SK-N-SH (cell line): ENCODE measurements around the gene PPEF2. TPM values are rescaled to one million over a fixed set of nuclear protein-coding genes. Genes with fewer than 3 reads are reported as not detected.

Experiments used
- CTCF ChIA-PET: fragments of 300-600, 350-600 bp; formaldehyde crosslinking; extraction: SDS; loops from one replicate; lab custom pipeline; 2021; lab: Yijun Ruan, JAX
- POLR2A ChIA-PET: fragments of 350-600 bp; sonication (Branson Sonifier 250); formaldehyde crosslinking; extraction: SDS; loops from one replicate; lab custom pipeline; 2020; ENCODE audit warnings: antibody characterized with exemption, inconsistent platforms; lab: Yijun Ruan, JAX
- DNase-seq: peaks from one replicate; pipeline ENCODE4 v3.0.0; 2012
- H2AFZ ChIP-seq: fragments of 200-600 bp; sonication (generic); 2 replicates; pipeline ENCODE4 v1.8.1; 2016; ENCODE audit warnings: antibody characterized with exemption, mild to moderate bottlenecking, low read depth
- H3F3A ChIP-seq: fragments of 200-600 bp; sonication (generic); replicated peaks from 2 replicates; pipeline ENCODE3; 2016; ENCODE audit warnings: antibody characterized with exemption, mild to moderate bottlenecking; ENCODE audit not compliant: insufficient read depth
- H3K27ac ChIP-seq, 2 experiments: fragments of 200-500 bp in 1 of 2; fragments of 200-600 bp in 1 of 2; sonication (Bioruptor generic) in 1 of 2; sonication (generic), shearing (Covaris generic) in 1 of 2; 2 replicates each; pipeline versions ENCODE4 v1.5.1 to v1.6.1; 2014 to 2016; ENCODE audit warnings: low read depth in 2 of 2, inconsistent platforms in 1 of 2, low read length in 1 of 2, mild to moderate bottlenecking in 1 of 2, mixed read lengths in 1 of 2
- H3K27me3 ChIP-seq: fragments of 200-600 bp; sonication (generic), shearing (Covaris generic); 2 replicates; pipeline ENCODE4 v1.6.1; 2016; ENCODE audit warnings: mixed run types; ENCODE audit not compliant: insufficient read depth
- H3K36me3 ChIP-seq, 2 experiments: fragments of 200-500 bp in 1 of 2; fragments of 200-600 bp in 1 of 2; sonication (Bioruptor generic) in 1 of 2; sonication (generic) in 1 of 2; replicated peaks in 1 of 2; 2 replicates each; pipeline versions ENCODE3 to v1.5.1; 2014 to 2016; ENCODE audit warnings: low read length in 1 of 2, mild to moderate bottlenecking in 1 of 2; ENCODE audit not compliant: insufficient read depth in 2 of 2, control insufficient read depth in 1 of 2
- H3K4me1 ChIP-seq, 2 experiments: fragments of 200-500 bp in 1 of 2; fragments of 200-600 bp in 1 of 2; sonication (Bioruptor generic) in 1 of 2; sonication (generic), shearing (Covaris generic) in 1 of 2; 2 replicates each; pipeline versions ENCODE4 v1.5.1 to v1.6.1; 2014 to 2016; ENCODE audit warnings: low read depth in 1 of 2, low read length in 1 of 2, mixed run types in 1 of 2; ENCODE audit not compliant: insufficient read depth in 2 of 2, control insufficient read depth in 1 of 2
- H3K4me2 ChIP-seq: fragments of 200-600 bp; sonication (generic), shearing (Covaris generic); 2 replicates; pipeline ENCODE4 v1.6.1; 2017; ENCODE audit warnings: mixed run types
- H3K4me3 ChIP-seq, 2 experiments: fragments of 200-500 bp in 1 of 2; fragments of 200-600 bp in 1 of 2; sonication (Bioruptor generic) in 1 of 2; sonication (generic), shearing (Covaris generic) in 1 of 2; 2 replicates each; pipeline versions ENCODE4 v1.5.1 to v1.8.1; 2014 to 2016; ENCODE audit warnings: low read depth in 2 of 2, inconsistent platforms in 1 of 2, low read length in 1 of 2, mild to moderate bottlenecking in 1 of 2, mixed read lengths in 1 of 2, moderate library complexity in 1 of 2
- H3K79me2 ChIP-seq: fragments of 200-600 bp; sonication (generic); 2 replicates; pipeline ENCODE4 v1.8.1; 2017; ENCODE audit warnings: mild to moderate bottlenecking; ENCODE audit not compliant: insufficient read depth
- H3K9ac ChIP-seq: fragments of 200-600 bp; sonication (generic); 2 replicates; pipeline ENCODE4 v1.6.1; 2017; ENCODE audit warnings: mixed run types
- H3K9me2 ChIP-seq: fragments of 200-600 bp; sonication (generic); 2 replicates; pipeline ENCODE4 v1.6.1; 2017; ENCODE audit warnings: mixed run types
- H3K9me3 ChIP-seq: fragments of 200-600 bp; sonication (generic); 2 replicates; pipeline ENCODE4 v1.6.1; 2017; ENCODE audit warnings: mixed run types, mild to moderate bottlenecking, moderate library complexity
- H4K20me1 ChIP-seq: fragments of 200-600 bp; sonication (generic); 2 replicates; pipeline ENCODE4 v1.6.1; 2017; ENCODE audit warnings: mild to moderate bottlenecking, mixed run types; ENCODE audit not compliant: insufficient read depth
- ELF1 ChIP-seq: IDR thresholded peaks from 2 replicates; pipeline ENCODE4 v1.4.0; 2012
- EP300 ChIP-seq, 2 experiments: IDR thresholded peaks; 2 replicates each; pipeline versions ENCODE4 v1.4.0 to v1.6.1; 2012; ENCODE audit warnings: borderline replicate concordance in 1 of 2, low read depth in 1 of 2, low read length in 1 of 2
- FOXM1 ChIP-seq: IDR thresholded peaks from 2 replicates; pipeline ENCODE4 v1.4.0; 2012; ENCODE audit warnings: low read depth, mild to moderate bottlenecking
- IRF3 ChIP-seq: fragments of 150-350 bp; IDR thresholded peaks from 2 replicates; pipeline ENCODE4 v1.6.1; 2016; ENCODE audit warnings: mild to moderate bottlenecking, low read depth, low read length
- MEF2A ChIP-seq: IDR thresholded peaks from 2 replicates; pipeline ENCODE4 v1.4.0; 2012; ENCODE audit warnings: low read depth, borderline replicate concordance
- MXI1 ChIP-seq: IDR thresholded peaks from 2 replicates; pipeline ENCODE4 v1.6.1; 2012; ENCODE audit warnings: mild to moderate bottlenecking, low read depth, low read length, improper control_type of control experiment
- PBX3 ChIP-seq: IDR thresholded peaks from 2 replicates; pipeline ENCODE4; 2012
- POLR2AphosphoS5 ChIP-seq: IDR thresholded peaks from 2 replicates; pipeline ENCODE4 v1.6.1; 2012; ENCODE audit warnings: low read depth, low read length
- REST ChIP-seq: IDR thresholded peaks from 2 replicates; pipeline ENCODE4 v1.6.1; 2012; ENCODE audit warnings: mild to moderate bottlenecking, low read depth, low read length, moderate library complexity
- RFX5 ChIP-seq: IDR thresholded peaks from 2 replicates; pipeline ENCODE4 v1.6.1; 2012; ENCODE audit warnings: mild to moderate bottlenecking, improper control_type of control experiment, low read length
- SMC3 ChIP-seq: IDR thresholded peaks from 2 replicates; pipeline ENCODE4 v1.6.1; 2012; ENCODE audit warnings: low read depth, low read length, improper control_type of control experiment
- TEAD4 ChIP-seq: IDR thresholded peaks from 2 replicates; pipeline ENCODE4 v1.4.0; 2012; ENCODE audit warnings: mild to moderate bottlenecking, borderline replicate concordance; ENCODE audit not compliant: insufficient read depth
- USF2 ChIP-seq: fragments of 150-350 bp; IDR thresholded peaks from 2 replicates; pipeline ENCODE4 v1.6.1; 2017; ENCODE audit warnings: antibody characterized with exemption, low read length, low read depth, borderline replicate concordance
- YY1 ChIP-seq: IDR thresholded peaks from 2 replicates; pipeline ENCODE4 v1.4.0; 2012; ENCODE audit warnings: low read depth, mild to moderate bottlenecking
- WGBS: methylation state at CpG from one replicate; pipeline ENCODE4 v1.1.6; 2017; ENCODE audit warnings: low lambda C conversion rate; 5-methylcytosine and 5-hydroxymethylcytosine counted together
- polyA plus RNA-seq, 3 experiments: library from polyadenylated mRNA; depleted of rRNA; stranded (reverse); fragments of >200 nt; gene quantifications; 2 replicates each; pipeline ENCODE4 v1.2.3, GENCODE V29; 2012

Gene PPEF2
- polyA plus RNA-seq, 1 of the 3 experiments (the other 2 are of a cell fraction), result not detected

- CTCF ChIA-PET, result interaction anchor here (1.5 kb wide), 1 partner anchor 15 kb away, joined by 3 read pairs; no protein-coding TSS in a partner anchor
- DNase-seq, result no peak
Observed at GRCh38 chr4:75849461-75849860, 52.8 kb downstream of the PPEF2 start.

More at GRCh38 chr4:75849461-75849860, 52.8 kb downstream of the PPEF2 start:
- no peak overlapping the region for H3K4me3 ChIP-seq
- TF ChIP-seq PBX3 (no peak), EP300 (IDR thresholded peaks at IDR 0.05; ENCODE audit: borderline replicate concordance in 1 of 2, low read depth in 1 of 2, low read length in 1 of 2) (no peak), SMC3 (no peak), REST (no peak), TEAD4 (no peak), IRF3 (no peak), FOXM1 (no peak), YY1 (no peak), MEF2A (no peak), RFX5 (no peak), ELF1 (no peak), USF2 (no peak), MXI1 (no peak), POLR2AphosphoS5 (no peak)
- TF ChIP-seq, all 33 proteins: peak for 0
- 91% methylated on average over 6 of the region's 6 CpGs for WGBS
- Histone ChIP-seq H3K79me2 (no peaks in the 10 kb centered on the region), H4K20me1 (no peaks in the 10 kb centered on the region), H3K36me3 (no peaks in the 10 kb centered on the region), H3K9me3 (no peaks in the 10 kb centered on the region), H3K27me3 (no peaks in the 10 kb centered on the region; the same call in 1 of the 2 replicates), H3K4me2 (no peak overlapping the region), H2AFZ (no peak overlapping the region), H3K27ac (no peak overlapping the region), H3F3A (no peaks in the 10 kb centered on the region), H3K9ac (no peak overlapping the region), H3K4me1 (no peaks in the 10 kb centered on the region), H3K9me2 (no peaks in the 10 kb centered on the region)
- POLR2A ChIA-PET, result no interaction called here
